GM21737 (cell line): ENCODE results near the gene COG5.

Experiments used
- ATAC-seq: cut with Tn5 transposase; IDR thresholded peaks from one replicate; pipeline ENCODE4 v1.9.1; 2021; ENCODE audit warnings: mild to moderate bottlenecking, moderate library complexity; ENCODE audit not compliant: unreplicated experiment

Gene COG5

DNA sequence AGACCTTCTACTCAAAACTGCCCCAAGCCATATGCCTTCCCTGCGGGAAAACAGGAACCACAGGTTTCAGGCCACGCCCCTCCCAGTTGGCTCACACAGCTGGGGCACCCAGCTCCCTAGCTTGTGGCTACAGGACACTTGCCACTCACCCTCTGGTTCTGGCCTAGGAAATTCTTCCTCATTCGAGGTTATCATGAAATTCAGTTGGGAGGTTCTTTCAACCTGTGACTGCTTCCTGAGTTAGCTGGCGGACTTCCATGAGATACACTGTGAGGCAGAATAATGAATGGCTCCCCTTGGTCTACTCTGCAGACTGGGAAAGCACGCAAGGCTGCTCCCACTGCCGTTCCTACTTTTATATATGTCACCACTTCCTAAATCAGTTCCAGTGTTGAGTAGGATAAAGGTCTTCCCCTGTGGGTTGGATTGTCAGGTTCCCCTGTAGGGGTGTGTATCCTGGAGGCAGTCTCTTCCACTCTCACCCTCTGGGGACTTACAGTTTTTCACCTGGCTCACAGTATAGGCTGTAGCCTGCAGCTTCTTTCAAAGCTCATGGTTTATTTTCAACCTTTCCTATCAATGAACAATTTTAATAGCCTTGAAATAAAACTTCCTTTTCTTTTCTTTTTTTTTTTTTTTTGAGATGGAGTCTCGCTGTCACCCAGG lies 56.9 kb downstream of the COG5 start:
- ATAC-seq, result no peak

DNA sequence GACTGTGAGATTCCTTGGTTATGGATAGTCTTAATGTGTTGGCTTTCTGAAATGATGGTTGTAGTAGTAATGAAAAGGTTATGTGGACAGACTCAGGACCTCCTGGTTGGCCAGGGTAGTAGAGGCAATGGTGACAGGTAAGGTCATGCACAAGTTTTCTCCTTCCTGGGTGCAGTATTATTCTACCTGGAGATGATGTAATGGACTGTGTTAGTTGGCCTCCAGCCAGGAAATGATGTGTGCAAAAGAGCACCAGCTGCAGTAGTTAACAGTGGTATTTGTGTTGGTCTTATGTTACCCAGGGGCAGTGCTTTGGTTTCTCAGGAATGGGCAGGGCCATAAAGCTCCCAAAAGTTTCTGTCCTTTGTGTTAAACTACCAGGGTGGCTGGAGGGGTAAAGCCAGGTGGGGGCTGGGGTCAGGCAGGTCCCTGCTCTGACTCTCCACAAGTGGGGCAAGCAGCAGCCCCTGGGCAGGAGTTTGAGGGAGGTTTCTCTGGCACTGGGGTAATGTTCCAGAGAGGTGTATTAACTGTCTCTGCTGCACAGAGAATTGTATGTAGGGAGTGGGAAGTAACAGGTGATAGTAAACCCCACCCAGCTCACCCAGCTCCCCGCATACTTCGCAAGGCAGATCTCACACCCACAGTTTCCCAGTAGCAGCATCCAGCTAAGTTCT lies 57.6 kb downstream of the COG5 start:
- no peak for ATAC-seq

DNA sequence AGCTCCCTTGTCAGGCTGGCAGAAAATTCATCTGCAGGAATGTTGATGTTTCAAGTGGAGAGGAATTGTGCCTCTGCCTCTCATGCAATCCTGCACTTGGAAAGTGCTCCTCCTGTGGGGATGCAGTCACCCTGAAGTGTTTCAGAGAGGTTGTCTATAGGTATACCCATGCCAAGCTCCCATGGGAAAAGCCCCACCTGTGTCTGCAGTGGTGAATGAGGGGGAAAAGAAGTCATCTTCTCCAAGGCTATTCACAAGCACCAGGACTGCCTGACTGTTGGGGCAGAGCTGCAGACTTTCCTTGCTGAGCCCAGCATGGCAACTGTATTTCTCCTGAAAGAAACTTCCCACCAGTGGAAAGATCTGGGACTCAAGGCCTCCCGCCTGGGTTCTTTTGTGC lies 58.4 kb downstream of the COG5 start:
- ATAC-seq, result no peak

DNA sequence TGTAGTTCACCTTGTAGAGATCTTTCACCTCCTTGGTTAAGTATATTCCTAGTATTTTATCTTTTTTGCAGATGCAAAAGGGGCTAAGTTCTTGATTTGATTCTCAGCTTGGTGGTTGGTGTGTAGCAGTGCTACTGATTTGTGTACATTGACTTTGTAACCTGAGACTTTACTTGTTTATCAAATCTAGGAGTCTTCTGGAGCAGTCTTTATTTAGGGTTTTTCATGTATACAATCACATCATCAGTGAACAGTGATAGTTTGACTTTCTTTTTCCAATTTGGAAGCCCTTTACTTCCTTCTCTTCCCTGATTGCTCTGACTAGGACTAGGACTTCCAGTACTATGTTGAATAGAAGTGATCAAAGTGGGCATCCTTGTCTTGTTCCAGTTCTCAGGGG lies 60.0 kb downstream of the COG5 start:
- ATAC-seq, result no peak

GRCh38 chr7:107502797-107503196 lies 60.9 kb downstream of the COG5 start:
- ATAC-seq, result no peak

- no peak for ATAC-seq
These were observed 61.6 kb downstream of the COG5 start for GRCh38 chr7:107502154-107502553.

GRCh38 chr7:107501593-107501992 lies 62.1 kb downstream of the COG5 start:
- ATAC-seq, result no peak

GRCh38 chr7:107499731-107500130 lies 64.0 kb downstream of the COG5 start:
- ATAC-seq, result no peak

GRCh38 chr7:107495516-107495915 lies 68.2 kb downstream of the COG5 start:
- no peak for ATAC-seq

- ATAC-seq, result no peak
These were observed 68.8 kb downstream of the COG5 start for GRCh38 chr7:107494884-107495283.

GRCh38 chr7:107494315-107494751 lies 69.4 kb downstream of the COG5 start:
- no peak for ATAC-seq

GRCh38 chr7:107492875-107493274 lies 70.8 kb downstream of the COG5 start:
- no peak for ATAC-seq

DNA sequence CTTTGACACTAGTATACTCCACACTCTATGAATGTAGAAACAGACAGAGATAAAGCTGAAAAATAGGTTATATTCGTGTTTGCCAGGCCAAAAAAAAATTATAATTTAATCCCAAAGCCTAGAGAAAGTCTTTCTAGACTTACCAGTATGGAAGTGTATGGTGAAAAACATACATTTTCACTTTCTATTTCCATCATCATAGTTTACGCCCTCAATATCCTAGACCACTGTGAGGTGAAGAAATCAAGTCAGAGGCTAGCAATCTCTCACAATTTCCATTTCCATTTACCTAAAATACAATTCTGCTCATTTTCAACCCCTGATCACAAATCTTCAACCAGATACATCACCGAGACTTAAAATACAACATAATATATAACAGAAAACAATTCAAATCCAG lies 77.7 kb downstream of the COG5 start:
- ATAC-seq, result no peak

DNA sequence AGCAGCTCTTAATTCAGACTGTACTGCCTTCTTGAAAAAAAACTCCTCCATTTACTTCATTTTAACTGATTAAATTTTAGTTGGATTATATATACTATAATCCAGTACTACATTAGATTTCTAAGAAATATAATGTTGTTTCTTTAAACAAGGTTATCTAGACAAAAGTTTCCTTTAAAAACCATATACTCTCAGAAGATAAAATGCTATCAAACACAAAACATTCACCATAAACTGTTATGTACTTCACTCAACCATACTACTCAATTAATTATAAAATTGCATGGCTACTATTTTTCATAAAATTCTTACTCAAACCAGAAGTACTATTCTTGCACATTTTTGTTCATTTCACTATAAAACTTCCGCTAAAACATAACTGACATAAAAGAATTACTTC lies 81.1 kb downstream of the COG5 start:
- ATAC-seq, result no peak

DNA sequence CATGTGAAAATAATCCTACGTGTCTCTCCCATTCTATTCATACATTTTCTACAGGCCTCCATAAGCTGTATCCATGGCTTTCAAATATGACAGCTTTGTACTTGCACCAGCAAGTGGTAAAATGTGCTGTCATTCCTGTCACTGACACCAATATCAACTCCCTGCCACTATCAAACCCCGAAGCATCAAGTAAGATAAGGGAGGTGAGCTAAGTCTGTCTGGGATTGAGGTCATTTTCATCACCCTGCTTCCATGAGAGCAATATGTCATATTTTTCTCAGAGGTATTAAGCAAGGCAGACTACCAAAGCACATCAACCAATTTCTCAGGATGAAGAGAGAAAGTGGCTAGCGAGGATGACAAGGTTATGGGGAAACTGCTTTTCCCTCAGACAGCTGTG lies 82.8 kb downstream of the COG5 start:
- ATAC-seq, result no peak

DNA sequence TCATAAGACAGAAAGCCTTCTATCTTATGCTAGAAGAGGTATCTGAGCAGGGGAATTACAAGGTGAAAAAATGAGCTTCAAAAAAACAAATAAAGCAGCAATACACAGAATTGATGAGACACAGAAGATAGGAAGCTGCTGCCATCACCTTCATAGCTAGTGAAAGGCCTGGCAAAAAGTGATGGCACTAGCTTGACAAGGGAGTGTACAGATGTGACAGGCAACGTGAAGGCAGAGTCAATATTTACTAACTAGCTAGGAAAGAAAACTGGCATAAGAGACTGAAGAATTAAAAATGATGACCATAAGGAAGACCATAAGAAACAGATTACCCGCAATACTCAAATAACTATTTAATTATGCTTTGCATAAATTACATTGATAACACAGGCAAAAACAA lies 84.4 kb downstream of the COG5 start:
- no peak for ATAC-seq

DNA sequence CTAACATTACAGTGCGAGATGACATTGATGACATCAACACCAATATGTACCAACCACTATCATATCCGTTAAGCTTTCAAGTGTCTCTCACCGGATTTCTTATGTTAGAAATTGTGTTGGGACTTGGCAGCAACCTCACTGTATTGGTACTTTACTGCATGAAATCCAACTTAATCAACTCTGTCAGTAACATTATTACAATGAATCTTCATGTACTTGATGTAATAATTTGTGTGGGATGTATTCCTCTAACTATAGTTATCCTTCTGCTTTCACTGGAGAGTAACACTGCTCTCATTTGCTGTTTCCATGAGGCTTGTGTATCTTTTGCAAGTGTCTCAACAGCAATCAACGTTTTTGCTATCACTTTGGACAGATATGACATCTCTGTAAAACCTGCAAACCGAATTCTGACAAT lies 89.6 kb downstream of the COG5 start:
- no peak for ATAC-seq

DNA sequence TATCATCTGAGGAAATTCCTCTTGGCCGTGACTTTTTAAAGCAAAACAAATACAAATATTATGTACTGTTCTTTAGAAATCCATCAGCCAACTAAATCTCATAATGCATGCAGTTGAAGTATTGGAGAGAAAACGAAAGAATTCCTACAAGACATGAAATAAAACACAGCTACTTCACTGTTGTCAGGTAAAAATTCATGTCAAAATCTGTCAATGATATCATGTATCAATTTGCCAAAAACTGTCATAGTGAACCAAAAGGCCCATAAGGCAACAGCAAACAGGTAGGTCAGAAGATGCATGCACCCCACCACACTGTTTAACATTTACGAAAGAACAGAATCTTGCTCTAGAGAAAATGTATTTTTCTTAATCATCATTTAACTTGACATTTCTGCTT lies 91.6 kb downstream of the COG5 start:
- ATAC-seq, result no peak

- no peak for ATAC-seq
These were observed 92.2 kb downstream of the COG5 start for GRCh38 chr7:107471292-107472070.

DNA sequence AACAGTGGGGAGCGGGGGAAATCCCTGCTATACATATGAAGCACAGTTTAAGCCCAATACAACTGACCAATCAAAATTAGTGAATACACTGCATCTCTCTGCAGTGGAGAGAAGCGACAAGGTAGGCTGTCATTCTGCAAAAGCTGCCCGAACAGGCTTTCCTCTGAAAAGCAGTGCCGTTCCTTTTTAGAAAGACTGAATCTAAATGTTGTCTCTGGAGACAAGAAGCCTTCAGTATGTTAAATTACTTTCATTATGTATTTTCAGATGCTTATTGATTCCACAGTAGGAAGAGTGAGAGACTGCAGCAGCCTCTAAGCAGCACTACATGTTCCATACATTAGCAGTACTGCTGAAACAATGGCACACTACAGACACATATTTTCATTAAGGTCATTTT lies 93.8 kb downstream of the COG5 start, which contains the start of gene GPR22:
TSS of gene GPR22 (plus strand) at position 129 of the 400 bp plus-strand sequence. CDS start 4,004 bp downstream, outside the sequence.
- no peak for ATAC-seq

DNA sequence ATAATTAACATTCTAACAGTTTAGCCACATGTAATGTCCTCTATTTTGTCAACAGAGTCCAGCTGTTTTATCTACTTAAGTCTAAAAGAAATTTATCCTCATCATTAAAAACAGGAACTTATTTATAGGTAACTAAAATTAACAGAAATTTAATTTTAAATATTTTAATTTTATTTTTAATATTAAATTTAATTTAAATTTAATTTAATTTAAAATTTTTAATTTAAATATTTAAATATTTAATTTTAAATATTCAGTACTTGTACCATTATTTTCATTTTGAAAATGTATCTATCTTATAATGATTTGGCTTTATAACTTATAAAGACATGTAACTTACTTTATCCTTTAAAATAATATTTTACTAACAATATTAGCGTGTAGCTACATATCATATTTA lies 94.9 kb downstream of the COG5 start:
- ATAC-seq, result no peak

DNA sequence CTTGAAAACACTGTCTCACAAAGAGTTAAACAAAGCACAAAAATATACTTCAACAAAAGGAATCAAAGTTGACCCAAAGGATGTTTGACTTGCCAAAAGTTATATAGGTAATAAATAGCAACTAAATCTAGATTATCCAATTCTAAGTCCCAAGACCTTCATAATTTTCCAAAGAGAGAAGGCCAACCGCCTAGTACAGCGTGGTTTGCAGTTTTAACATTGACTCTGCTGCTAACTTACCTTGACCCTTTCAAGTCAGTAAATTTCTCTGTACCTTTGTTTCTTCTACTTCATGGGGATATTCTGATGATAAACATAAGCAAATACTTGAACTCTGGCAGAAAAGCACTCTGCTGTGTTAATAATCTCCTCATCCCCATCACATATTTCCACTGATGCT lies 95.7 kb downstream of the COG5 start:
- ATAC-seq, result no peak
